ENCODE results near the gene GGNBP2. TPM values are rescaled to one million over a fixed set of nuclear protein-coding genes. Genes with fewer than 3 reads are reported as not detected.

Gene GGNBP2
- total and polyA plus RNA-seq, 2 of the 8 experiments (the other 6 are each of a cell fraction or from before 2014, with no cell fraction given): 29.2 to 35.8 TPM

GRCh38 chr17:36586138-36586537, 41.4 kb downstream of the GGNBP2 start:
- H4K8ac ChIP-seq (ENCODE audit: extremely low read depth, insufficient read depth, low read length): no peak overlapping the region
- H3K9ac ChIP-seq (replicated peaks in 1 of 4; ENCODE audit: extremely low read depth in 1 of 4, low read depth in 3 of 4, low read length in 3 of 4): no peak overlapping the region
- peaks cover 0 to 3% of the 10 kb centered on the region in 2 experiments for H4K20me1 ChIP-seq (replicated peaks in 1 of 2; ENCODE audit: control insufficient read depth in 1 of 2, insufficient read depth in 2 of 2, low read length in 2 of 2)
- no peak overlapping the region for H2BK20ac ChIP-seq (ENCODE audit: low read length)
- POLR2A ChIA-PET (ENCODE audit: partially characterized antibody): interaction anchor here (0.6 kb wide), 1 partner anchor 98 kb away, joined by 3 read pairs; no protein-coding TSS in a partner anchor
- H3K36me3 ChIP-seq (ENCODE audit: control insufficient read depth in 2 of 4, insufficient read depth in 4 of 4, low read length in 3 of 4): peaks cover 7 to 58% (median 24%) of the 10 kb centered on the region in 4 experiments; a peak in 7 of 8 replicates
- no peak overlapping the region for H2AK5ac ChIP-seq (ENCODE audit: low read depth, low read length)
- no peaks in the 10 kb centered on the region for H3K79me1 ChIP-seq (ENCODE audit: low read depth, low read length)
- H3K9me3 ChIP-seq (ENCODE audit: insufficient read depth in 2 of 2, low read depth in 1 of 2, low read length in 1 of 2): no peaks in the 10 kb centered on the region
- H3K27me3 ChIP-seq (replicated peaks in 1 of 4; ENCODE audit: control insufficient read depth in 3 of 4, extremely low read depth in 1 of 4, insufficient read depth in 3 of 4, low read length in 3 of 4): no peaks in the 10 kb centered on the region
- CTCF ChIA-PET (ENCODE audit: partially characterized antibody): interaction anchor here (1.4 to 1.6 kb wide), 2 partner anchors 13 to 62 kb away, joined by 3 to 6 read pairs; no protein-coding TSS in a partner anchor
- H3K56ac ChIP-seq (replicated peaks; ENCODE audit: insufficient read length, low read depth, low read length): no peak overlapping the region
- DNase-seq (ENCODE audit: low read depth in 1 of 2, low spot score in 2 of 2): no peak
- no peak overlapping the region for H3K27ac ChIP-seq (ENCODE audit: low read depth, low read length)
- H4K5ac ChIP-seq (ENCODE audit: insufficient read length, low read depth, low read length): no peak overlapping the region
- no peak overlapping the region for H2BK120ac ChIP-seq (replicated peaks; ENCODE audit: low read depth, low read length)
- H3K23ac ChIP-seq (ENCODE audit: insufficient read length): no peak overlapping the region
- H3K4me1 ChIP-seq (replicated peaks in 1 of 4; ENCODE audit: control insufficient read depth in 3 of 4, insufficient read depth in 4 of 4, low read length in 3 of 4): peaks cover 0 to 3% (median 0%) of the 10 kb centered on the region in 4 experiments; a peak in 3 of 7 replicates
- no peak overlapping the region for H3K4me3 ChIP-seq (ENCODE audit: extremely low read depth in 1 of 4, insufficient read depth in 2 of 4, low read depth in 3 of 4, low read length in 4 of 4)
- H3K23me2 ChIP-seq (ENCODE audit: low read depth, low read length): peaks cover under 1% of the 10 kb centered on the region; the same call in 1 of the 2 replicates
- H3K14ac ChIP-seq (ENCODE audit: insufficient read length): no peak overlapping the region
- no peak overlapping the region for H2BK15ac ChIP-seq (ENCODE audit: low read length)
- no peak overlapping the region for H2BK5ac ChIP-seq (ENCODE audit: low read depth, low read length)
- H3K79me2 ChIP-seq (ENCODE audit: control insufficient read depth in 1 of 2, insufficient read depth in 2 of 2, low read length in 2 of 2): no peaks in the 10 kb centered on the region
- no peak overlapping the region for H4K91ac ChIP-seq (replicated peaks; ENCODE audit: insufficient read length, low read length)
- WGBS, 2 experiments (ENCODE audit: extremely low coverage in 1 of 2, insufficient coverage in 1 of 2, insufficient read length in 1 of 2, insufficient replicate concordance in 2 of 2, low coverage in 1 of 2, low lambda C conversion rate in 2 of 2, missing lambda C conversion rate in 1 of 2): 85% methylated on average over 2 of the region's 2 CpGs; no CpG with 5 or more reads in 1 of the 2 experiments
- no peak overlapping the region for H2AFZ ChIP-seq (ENCODE audit: low read length)
- FAIRE-seq: no peak
- H3K4ac ChIP-seq (replicated peaks; ENCODE audit: insufficient read length, low read depth, low read length): no peak overlapping the region
- no peak overlapping the region for H2BK12ac ChIP-seq (ENCODE audit: low read depth, low read length)
- no peak overlapping the region for H3K4me2 ChIP-seq (ENCODE audit: insufficient read depth in 1 of 2, low read depth in 2 of 2, low read length in 2 of 2)
- no peak overlapping the region for H3K18ac ChIP-seq (ENCODE audit: extremely low read depth, low read length)
- TF ChIP-seq TBP (IDR thresholded peaks at IDR 0.05; ENCODE audit: low read depth, low read length) (no peak), MAX (IDR thresholded peaks at IDR 0.05) (no peak), RAD21 (IDR thresholded peaks at IDR 0.05 in 1 of 2, conservative IDR thresholded peaks at IDR 0.05 in 1 of 2; ENCODE audit: low read depth in 2 of 2, low read length in 2 of 2) (no peak), SRF (IDR thresholded peaks at IDR 0.05; ENCODE audit: low read depth, low read length) (no peak), PHF8 (conservative IDR thresholded peaks at IDR 0.05; ENCODE audit: low read depth, low read length) (no peak), CTBP2 (IDR thresholded peaks at IDR 0.05; ENCODE audit: borderline replicate concordance, insufficient read depth, insufficient read length, low read length) (no peak), MAFK (IDR thresholded peaks at IDR 0.05; ENCODE audit: low read depth, low read length) (no peak), SP1 (IDR thresholded peaks at IDR 0.05; ENCODE audit: low read depth, low read length) (no peak), GTF2F1 (IDR thresholded peaks at IDR 0.05; ENCODE audit: borderline replicate concordance, low read depth, low read length) (no peak), HDAC2 (IDR thresholded peaks at IDR 0.05; ENCODE audit: borderline replicate concordance in 1 of 2, low read depth in 2 of 2, low read length in 2 of 2) (no peak), BCL11A (IDR thresholded peaks at IDR 0.05; ENCODE audit: low read depth in 2 of 2, low read length in 2 of 2) (no peak), SIRT6 (IDR thresholded peaks at IDR 0.05; ENCODE audit: low read length) (no peak), CHD1 (IDR thresholded peaks at IDR 0.05; ENCODE audit: low read depth, low read length) (no peak), POLR2AphosphoS5 (IDR thresholded peaks at IDR 0.05; ENCODE audit: low read depth, low read length) (no peak)
